Left renal pelvis (tissue), 4 donors: Measurements from ENCODE around the gene ABI3. TPM values are rescaled to one million over a fixed set of nuclear protein-coding genes. Genes with fewer than 3 reads are reported as not detected.
A peak's percentile ranks its signal among the peaks of the same experiment; 100 is the strongest.
"Not testable (repeated sequence)": the region's sequence is repeated elsewhere in the genome, so short reads cannot be mapped to it uniquely, and the experiment has no call there.

Source experiments
- DNase-seq, 4 donors: peaks; one replicate each; pipeline ENCODE4 v3.0.0-alpha.2; 2013; ENCODE audit warnings: low read depth in 4 of 4, low spot score in 3 of 4
- polyA plus RNA-seq, 4 donors: library from polyadenylated mRNA; unstranded; fragments of 120-200 nt; gene quantifications; one replicate each; pipeline ENCODE4 v1.2.1, GENCODE V29; 2013; ENCODE audit not compliant: insufficient read length in 4 of 4

The ABI3 gene, protein sequence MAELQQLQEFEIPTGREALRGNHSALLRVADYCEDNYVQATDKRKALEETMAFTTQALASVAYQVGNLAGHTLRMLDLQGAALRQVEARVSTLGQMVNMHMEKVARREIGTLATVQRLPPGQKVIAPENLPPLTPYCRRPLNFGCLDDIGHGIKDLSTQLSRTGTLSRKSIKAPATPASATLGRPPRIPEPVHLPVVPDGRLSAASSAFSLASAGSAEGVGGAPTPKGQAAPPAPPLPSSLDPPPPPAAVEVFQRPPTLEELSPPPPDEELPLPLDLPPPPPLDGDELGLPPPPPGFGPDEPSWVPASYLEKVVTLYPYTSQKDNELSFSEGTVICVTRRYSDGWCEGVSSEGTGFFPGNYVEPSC
- polyA plus RNA-seq: 1 to 10 TPM; 2.9 to 5.6 (median 4.1) TPM

DNA sequence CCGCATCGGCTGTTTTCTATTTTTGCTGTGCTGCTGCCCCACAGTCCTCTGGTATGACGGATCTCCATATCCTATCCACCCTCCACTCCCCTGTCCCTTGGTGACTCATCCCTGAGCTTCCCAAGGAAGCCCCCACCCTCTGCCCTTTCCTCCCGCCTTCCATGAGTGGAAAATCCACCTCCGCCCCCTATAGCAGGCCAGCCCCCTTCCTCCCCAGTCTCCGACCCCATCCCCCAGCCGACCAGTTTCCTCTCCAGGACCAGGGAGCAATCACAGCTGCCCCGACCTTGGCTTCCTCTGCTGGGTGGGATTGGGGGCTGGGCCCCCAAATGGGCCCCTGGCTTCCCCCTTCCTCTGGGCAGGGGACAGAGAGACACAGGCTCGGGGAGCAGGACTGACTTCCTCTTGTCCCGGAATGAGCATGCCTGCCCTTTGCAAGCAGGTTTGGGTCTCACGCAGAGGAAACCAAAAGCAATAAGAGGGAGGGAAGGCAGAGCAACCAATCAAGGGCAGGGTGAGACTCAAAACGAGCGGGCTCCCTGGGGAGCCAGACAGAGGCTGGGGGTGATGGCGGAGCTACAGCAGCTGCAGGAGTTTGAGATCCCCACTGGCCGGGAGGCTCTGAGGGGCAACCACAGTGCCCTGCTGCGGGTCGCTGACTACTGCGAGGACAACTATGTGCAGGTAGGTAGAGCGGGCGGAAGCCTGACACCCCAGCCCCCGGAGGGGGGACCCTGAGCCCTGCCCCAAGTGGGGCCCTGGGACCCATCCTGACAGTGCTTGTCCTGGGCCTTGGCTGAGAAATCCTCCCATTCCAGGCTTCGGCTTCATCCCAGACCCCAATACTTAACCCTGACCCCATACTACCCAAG, at the start of gene ABI3, which contains the start of gene GNGT2:
ABI3 (plus strand) TSS at position 550 of the 872 bp plus-strand sequence; CDS start at position 568, 18 bp downstream.
GNGT2 (minus strand) TSS at position 417 of the 872 bp plus-strand sequence. CDS start 3,152 bp downstream, outside the sequence.
- no peak for DNase-seq

- no peak for DNase-seq
Observed at GRCh38 chr17:49162866-49163265, 47.6 kb upstream of the ABI3 start.

GRCh38 chr17:49165143-49165542, 45.4 kb upstream of the ABI3 start:
- no peak for DNase-seq

DNA sequence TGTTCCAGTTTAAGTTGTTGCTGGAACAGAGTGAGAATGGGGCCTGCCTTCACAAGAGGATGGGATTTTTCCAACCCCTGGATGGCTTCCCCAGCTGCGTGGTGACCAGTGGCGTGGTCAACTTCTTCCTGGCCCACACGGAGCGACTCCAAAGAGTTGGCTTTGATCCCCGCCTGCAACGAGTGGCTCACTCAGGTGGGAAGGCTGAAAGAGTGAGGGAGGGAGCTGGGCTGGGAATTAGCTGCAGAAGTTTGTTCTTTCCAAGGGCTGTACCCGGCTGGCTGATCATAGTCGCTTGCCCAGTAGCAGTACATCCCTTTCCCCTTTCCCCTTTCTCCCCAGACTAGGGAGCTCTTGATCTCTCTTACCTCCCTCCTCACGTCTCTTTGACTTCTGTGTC, 41.8 kb upstream of the ABI3 start:
- DNase-seq: no peak

DNA sequence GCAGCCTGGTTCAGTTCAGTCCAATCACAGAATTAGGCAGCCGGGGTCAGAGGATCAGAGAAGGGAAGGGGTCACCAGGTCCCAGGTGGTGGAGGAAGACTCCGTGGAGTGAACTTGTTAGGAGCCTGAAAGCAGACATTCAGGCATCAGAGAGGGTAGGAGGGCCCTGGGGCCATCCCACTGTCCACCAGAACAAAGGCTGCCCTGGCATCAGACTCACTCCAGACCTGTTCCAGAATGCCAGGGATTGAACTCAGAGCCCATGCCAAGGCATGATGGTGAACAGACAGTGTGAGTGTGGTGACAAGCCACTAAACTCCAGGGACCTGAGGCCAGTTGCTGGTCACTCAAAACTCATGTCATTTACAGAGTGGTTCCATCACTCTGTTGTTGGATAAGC, 40.3 kb upstream of the ABI3 start:
- no peak for DNase-seq

DNA sequence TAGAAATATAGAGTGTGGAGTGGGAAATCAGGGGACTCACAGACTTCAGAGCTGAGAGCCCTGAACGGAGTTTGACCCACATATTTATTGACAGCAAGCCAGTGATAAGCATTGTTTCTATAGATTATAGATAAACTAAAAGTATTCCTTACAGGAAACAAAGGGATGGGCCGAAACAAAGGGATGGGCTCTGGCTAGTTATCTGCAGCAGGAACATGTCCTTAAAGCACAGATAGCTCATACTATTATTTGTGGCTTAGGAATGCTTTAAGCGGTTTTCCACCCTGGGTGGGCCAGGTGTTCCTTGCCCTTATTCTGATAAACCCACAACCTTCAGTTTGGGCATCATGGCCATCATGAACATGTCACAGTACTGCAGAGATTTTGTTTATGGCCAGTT, 39.8 kb upstream of the ABI3 start:
- not testable (repeated sequence) for DNase-seq

DNA sequence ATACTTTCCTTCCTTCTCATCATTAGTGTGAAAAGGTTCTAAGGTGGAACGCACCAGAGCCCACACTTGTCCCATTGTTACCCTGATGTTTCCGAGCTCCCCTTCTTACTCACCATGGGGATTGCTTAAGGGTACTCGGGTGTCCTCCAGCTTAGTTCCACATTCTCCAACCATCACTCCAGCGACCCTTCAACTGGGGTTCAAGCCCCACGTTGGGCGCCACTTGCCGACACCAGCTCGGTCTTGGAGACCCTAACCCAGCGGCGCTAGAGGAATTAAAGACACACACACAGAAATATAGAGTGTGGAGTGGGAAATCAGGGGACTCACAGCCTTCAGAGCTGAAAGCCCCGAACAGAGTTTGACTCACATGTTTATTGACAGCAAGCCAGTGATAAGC, 34.5 kb upstream of the ABI3 start:
- DNase-seq: not testable (repeated sequence)

- no peak for DNase-seq
Observed at GRCh38 chr17:49180303-49180702, 30.2 kb upstream of the ABI3 start.

DNA sequence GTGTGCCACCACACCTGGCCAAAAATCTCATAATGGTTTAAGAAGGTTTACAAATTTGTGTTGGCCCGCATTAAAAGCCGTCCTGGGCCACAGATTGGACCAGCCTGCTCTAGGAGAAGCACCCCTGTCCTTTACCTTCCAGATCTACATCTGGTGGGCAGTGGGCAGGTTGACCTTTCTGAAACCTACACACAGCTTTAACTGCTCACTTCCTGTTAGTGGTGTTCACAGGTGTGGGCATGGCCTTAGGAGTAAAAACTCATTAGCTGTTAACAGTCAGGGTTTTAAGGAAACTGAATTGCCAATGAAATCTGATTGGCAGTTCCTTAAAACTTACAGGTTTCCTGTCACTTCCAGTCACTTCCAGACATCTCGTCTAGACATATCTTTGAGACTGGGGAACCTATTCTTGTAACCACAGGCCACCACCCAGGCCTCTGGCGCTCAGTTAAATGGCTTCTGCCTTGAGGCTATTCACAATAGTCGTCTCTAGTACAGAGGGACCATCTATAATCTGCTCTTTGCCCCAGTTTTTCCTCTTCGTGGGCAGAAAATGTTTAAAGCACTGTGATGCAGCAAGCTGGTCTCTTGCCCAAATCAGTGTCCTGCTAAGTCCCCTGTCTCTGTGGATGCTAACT, 29.4 kb upstream of the ABI3 start:
- no peak for DNase-seq

DNA sequence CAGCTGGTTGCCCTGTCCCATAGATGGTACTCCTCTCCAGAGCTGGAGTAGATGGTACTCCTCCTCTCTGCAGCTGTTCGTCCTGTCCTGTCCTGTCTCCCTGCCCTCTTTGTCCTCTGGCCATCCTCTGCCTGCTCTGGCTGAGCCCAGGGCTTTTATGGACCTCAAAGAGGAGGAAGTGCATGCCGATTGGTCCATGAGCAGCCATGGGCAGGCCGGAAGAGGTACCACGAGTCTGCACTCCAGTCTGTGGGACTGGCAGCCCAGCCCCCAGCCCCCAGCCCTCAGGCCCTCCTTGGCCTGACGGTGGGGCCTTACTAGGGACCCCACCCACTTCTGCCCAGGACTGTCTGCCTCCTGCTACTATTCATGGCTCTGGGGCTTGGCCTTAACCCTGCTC, 27.2 kb upstream of the ABI3 start:
- no peak for DNase-seq

DNA sequence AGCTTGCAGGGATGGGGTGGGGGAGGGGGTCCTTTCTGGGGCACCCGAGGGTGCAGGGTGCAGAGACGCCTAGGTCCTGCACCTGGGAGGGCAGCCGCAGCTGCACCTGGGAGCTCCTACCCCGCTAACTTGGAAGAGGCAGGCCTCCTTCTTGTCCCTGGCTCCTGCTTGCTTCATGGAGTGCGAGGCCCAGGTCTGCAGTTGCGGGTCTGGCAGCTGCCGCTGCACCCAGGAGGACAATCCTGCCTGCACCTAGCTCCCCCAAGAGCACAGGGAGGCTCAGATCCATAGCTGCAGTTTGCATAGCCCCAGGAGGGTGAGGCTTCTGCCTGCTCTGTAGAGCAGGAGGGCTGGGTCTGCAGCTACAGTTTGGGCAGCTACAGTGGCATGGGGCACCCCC, 26.7 kb upstream of the ABI3 start:
- no peak for DNase-seq

- DNase-seq: not testable (repeated sequence)
Observed at GRCh38 chr17:49184522-49184921, 26.0 kb upstream of the ABI3 start.

DNA sequence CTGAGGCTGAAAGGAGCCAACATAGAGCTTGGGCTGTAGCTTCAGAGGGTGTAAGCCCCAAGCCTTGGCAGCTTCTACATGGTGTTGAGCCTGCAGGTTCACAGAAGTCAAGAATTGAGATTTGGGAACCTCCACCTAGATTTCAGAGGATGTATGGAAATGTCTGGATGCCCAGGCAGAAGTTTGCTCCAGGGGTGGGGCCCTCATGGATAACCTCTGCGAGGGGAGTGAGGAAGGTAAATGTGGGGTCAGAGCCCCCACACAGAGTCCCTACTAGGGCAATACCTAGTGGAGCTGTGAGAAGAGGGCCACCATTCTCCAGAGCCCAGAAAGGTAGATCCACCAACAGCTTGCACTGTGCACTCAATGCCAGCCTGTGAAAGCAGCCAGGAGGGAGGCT, 25.1 kb upstream of the ABI3 start:
- DNase-seq: not testable (repeated sequence)

- DNase-seq: no peak
Observed at GRCh38 chr17:49187301-49187700, 23.2 kb upstream of the ABI3 start.

DNA sequence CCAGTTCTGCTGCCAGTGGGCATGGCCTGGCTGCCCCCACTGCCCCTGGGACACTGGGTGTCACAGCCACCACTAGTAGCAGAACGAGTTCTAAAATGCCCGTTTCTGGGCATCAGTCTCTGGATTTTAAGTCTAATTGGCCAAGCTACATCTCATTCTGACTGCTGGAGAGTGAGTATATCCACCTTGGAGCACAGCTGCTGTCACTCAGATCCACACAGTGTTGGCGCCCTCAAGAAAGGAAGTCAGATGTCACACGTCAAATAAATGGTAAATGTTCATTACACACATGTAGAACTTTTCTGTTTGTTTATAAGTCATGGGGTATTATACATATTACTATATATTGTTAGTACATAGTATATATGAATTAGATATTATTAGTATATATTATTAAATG, 19.6 kb upstream of the ABI3 start:
- DNase-seq: no peak

- DNase-seq: no peak
Observed at GRCh38 chr17:49191409-49191916, 19.0 kb upstream of the ABI3 start.

DNA sequence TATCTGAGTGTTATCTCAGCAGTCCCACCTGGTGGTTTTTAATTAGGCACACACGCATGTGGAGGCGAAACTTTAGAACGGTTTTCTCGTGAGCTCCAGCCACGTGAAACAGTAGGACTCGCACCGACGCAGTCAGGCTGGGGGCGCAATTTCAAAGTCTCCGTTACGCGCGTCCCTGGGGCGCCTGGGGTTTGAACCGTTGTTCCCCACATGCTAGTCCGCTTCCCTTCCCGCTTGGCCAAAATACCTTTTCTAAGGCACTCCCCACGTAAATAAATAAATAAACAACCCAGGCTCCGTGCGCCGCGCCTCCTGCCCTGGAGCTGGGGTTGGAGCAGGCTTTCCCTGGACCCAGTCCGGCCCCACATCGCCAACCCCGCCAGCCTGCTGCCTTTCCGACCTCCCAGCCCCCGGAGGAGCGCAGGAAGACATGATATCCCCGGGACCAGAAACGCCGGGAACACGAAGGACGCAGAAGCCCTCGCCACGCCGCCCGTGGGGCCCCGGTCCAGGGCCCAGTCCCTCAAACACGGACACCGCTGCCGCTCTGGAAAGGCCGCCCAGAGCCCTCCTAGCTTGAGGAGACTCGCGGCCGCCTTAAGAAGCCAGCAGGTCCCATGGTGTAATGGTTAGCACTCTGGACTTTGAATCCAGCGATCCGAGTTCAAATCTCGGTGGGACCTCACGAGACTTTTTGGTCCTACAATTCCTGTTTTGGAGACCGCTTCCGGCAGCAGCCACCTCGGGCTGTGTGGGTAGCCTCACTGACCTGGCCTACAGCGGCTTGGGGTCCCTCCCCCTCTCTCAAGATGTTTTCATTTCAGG, 18.4 kb upstream of the ABI3 start:
- peak; percentile 77 to 87 (median 85) for DNase-seq

- DNase-seq: peak; percentile 65 to 77 (median 68)
Observed at GRCh38 chr17:49193513-49194296, 16.8 kb upstream of the ABI3 start.

DNA sequence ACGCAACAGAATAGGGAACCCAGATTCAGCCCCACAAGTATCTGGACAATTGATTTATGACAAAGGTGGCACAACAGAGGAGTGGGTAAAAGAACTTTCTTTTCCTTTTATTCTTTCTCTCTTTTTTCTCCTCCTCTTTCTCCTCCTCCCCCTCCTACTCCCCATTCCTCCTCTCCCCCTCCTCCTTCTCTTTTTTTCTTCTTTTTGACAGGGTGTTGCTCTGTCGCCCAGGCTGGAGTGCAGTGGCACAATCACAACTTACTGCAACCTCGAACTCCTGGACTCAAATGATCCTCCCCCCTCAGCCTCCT, 16.3 kb upstream of the ABI3 start:
- no peak for DNase-seq
